H9 (cell line): Measurements from ENCODE around the gene CSNK1G1. TPM values are rescaled to one million over a fixed set of nuclear protein-coding genes. Genes with fewer than 3 reads are reported as not detected.

Experiments used
- DNase-seq: peaks from one replicate; pipeline ENCODE4 v3.0.0-alpha.2; 2017
- H2AFZ ChIP-seq: one replicate; pipeline ENCODE4 v1.6.1; 2013; ENCODE audit warnings: mild to moderate bottlenecking, low read length, control low read depth, moderate library complexity
- H2AK5ac ChIP-seq: 2 replicates; pipeline ENCODE4 v1.6.1; 2013; ENCODE audit warnings: low read length, control low read depth, mixed read lengths; ENCODE audit not compliant: insufficient read length
- H2BK120ac ChIP-seq: one replicate; pipeline ENCODE4 v1.6.1; 2013; ENCODE audit warnings: low read depth, mild to moderate bottlenecking, low read length, control low read depth, inconsistent platforms; ENCODE audit not compliant: poor library complexity, severe bottlenecking
- H2BK12ac ChIP-seq: 2 replicates; pipeline ENCODE4 v1.6.1; 2013; ENCODE audit warnings: low read length, control low read depth, mixed read lengths, low read depth; ENCODE audit not compliant: insufficient read length
- H2BK15ac ChIP-seq: 2 replicates; pipeline ENCODE4 v1.6.1; 2013; ENCODE audit warnings: low read depth, low read length, control low read depth
- H2BK20ac ChIP-seq: one replicate; pipeline ENCODE4 v1.6.1; 2013; ENCODE audit warnings: low read depth, mild to moderate bottlenecking, low read length, control low read depth, inconsistent platforms; ENCODE audit not compliant: poor library complexity, severe bottlenecking
- H2BK5ac ChIP-seq: 2 replicates; pipeline ENCODE4 v1.6.1; 2013; ENCODE audit warnings: low read length, control low read depth, mixed read lengths; ENCODE audit not compliant: insufficient read length
- H3K14ac ChIP-seq: 2 replicates; pipeline ENCODE4 v1.6.1; 2013; ENCODE audit warnings: low read length, control low read depth; ENCODE audit not compliant: insufficient read depth
- H3K18ac ChIP-seq: 2 replicates; pipeline ENCODE4 v1.6.1; 2013; ENCODE audit warnings: low read depth, mild to moderate bottlenecking, mixed read lengths, low read length, control low read depth; ENCODE audit not compliant: insufficient read length
- H3K23ac ChIP-seq: 2 replicates; pipeline ENCODE4 v1.6.1; 2013; ENCODE audit warnings: low read length, control low read depth, mixed read lengths, low read depth; ENCODE audit not compliant: insufficient read length
- H3K23me2 ChIP-seq: 2 replicates; pipeline ENCODE4 v1.6.1; 2013; ENCODE audit warnings: low read depth, mild to moderate bottlenecking, mixed read lengths, low read length, control low read depth; ENCODE audit not compliant: insufficient read length, poor library complexity, severe bottlenecking
- H3K27ac ChIP-seq: 2 replicates; pipeline ENCODE4 v1.5.1; 2013; ENCODE audit warnings: low read length, control low read depth, mixed read lengths, low read depth; ENCODE audit not compliant: insufficient read length
- H3K27me3 ChIP-seq: 2 replicates; pipeline ENCODE4 v1.6.1; 2013; ENCODE audit warnings: low read length, control low read depth, inconsistent platforms; ENCODE audit not compliant: insufficient read depth
- H3K4ac ChIP-seq: 2 replicates; pipeline ENCODE4 v1.6.1; 2013; ENCODE audit warnings: low read depth, mild to moderate bottlenecking, control low read depth, inconsistent platforms, low read length, moderate library complexity
- H3K4me1 ChIP-seq: 2 replicates; pipeline ENCODE4 v1.6.1; 2013; ENCODE audit warnings: low read length, control low read depth, inconsistent platforms; ENCODE audit not compliant: insufficient read depth
- H3K4me2 ChIP-seq: 2 replicates; pipeline ENCODE4 v1.6.1; 2013; ENCODE audit warnings: low read length, control low read depth, mixed read lengths; ENCODE audit not compliant: insufficient read length, insufficient read depth
- H3K56ac ChIP-seq: 2 replicates; pipeline ENCODE4 v1.6.1; 2013; ENCODE audit warnings: low read depth, mild to moderate bottlenecking, mixed read lengths, low read length, control low read depth; ENCODE audit not compliant: insufficient read length
- H3K79me1 ChIP-seq: 2 replicates; pipeline ENCODE4 v1.6.1; 2013; ENCODE audit warnings: low read depth, mild to moderate bottlenecking, moderate library complexity, low read length, control low read depth, inconsistent platforms; ENCODE audit not compliant: insufficient read depth, poor library complexity, severe bottlenecking
- H3K79me2 ChIP-seq: 2 replicates; pipeline ENCODE4 v1.6.1; 2013; ENCODE audit warnings: low read length, control low read depth, inconsistent platforms; ENCODE audit not compliant: insufficient read depth
- H3K9ac ChIP-seq: 2 replicates; pipeline ENCODE4 v1.6.1; 2013; ENCODE audit warnings: low read length, control low read depth, mixed read lengths; ENCODE audit not compliant: insufficient read length; ENCODE audit errors: extremely low read depth
- H3K9me3 ChIP-seq: one replicate; pipeline ENCODE4 v1.6.1; 2013; ENCODE audit warnings: low read depth, low read length, inconsistent platforms; ENCODE audit not compliant: control insufficient read depth
- H3T11ph ChIP-seq: one replicate; pipeline ENCODE4 v1.6.1; 2013; ENCODE audit warnings: mild to moderate bottlenecking, low read length, control low read depth, inconsistent platforms
- H4K20me1 ChIP-seq: one replicate; pipeline ENCODE4 v1.6.1; 2013; ENCODE audit not compliant: control insufficient read depth, insufficient read length, insufficient read depth
- H4K5ac ChIP-seq: 2 replicates; pipeline ENCODE4 v1.6.1; 2013; ENCODE audit warnings: low read depth, mild to moderate bottlenecking, mixed read lengths, low read length, control low read depth; ENCODE audit not compliant: insufficient read length
- H4K8ac ChIP-seq: replicated peaks from 2 replicates; pipeline ENCODE4 v1.6.1; 2013; ENCODE audit warnings: low read length, control low read depth, mixed read lengths, low read depth; ENCODE audit not compliant: insufficient read length
- H4K91ac ChIP-seq: 2 replicates; pipeline ENCODE4 v1.6.1; 2013; ENCODE audit warnings: low read depth, mild to moderate bottlenecking, moderate library complexity, mixed read lengths, low read length, control low read depth; ENCODE audit not compliant: insufficient read length
- H3K27ac Mint-ChIP-seq, 3 experiments: 2 replicates in 2 of 3; 3 replicates in 1 of 3; pipeline ENCODE4 v1.8.0; 2020 to 2021; ENCODE audit warnings: mixed read lengths in 3 of 3, mild to moderate bottlenecking in 1 of 3, moderate library complexity in 1 of 3
- H3K27me3 Mint-ChIP-seq: 2 replicates; pipeline ENCODE4 v1.8.0; 2021; ENCODE audit warnings: low read depth, mild to moderate bottlenecking, moderate library complexity, mixed read lengths
- H3K36me3 Mint-ChIP-seq, 3 experiments: 2 replicates in 2 of 3; 3 replicates in 1 of 3; pipeline ENCODE4 v1.8.0; 2020 to 2021; ENCODE audit warnings: low read depth in 3 of 3, mixed read lengths in 3 of 3; ENCODE audit not compliant: insufficient read depth in 1 of 3
- H3K4me1 Mint-ChIP-seq, 2 experiments: 2 replicates each; pipeline ENCODE4 v1.8.0; 2020; ENCODE audit warnings: mixed read lengths in 2 of 2
- H3K4me3 Mint-ChIP-seq, 2 experiments: 2 replicates in 1 of 2; 3 replicates in 1 of 2; pipeline ENCODE4 v1.8.0; 2020 to 2021; ENCODE audit warnings: mild to moderate bottlenecking in 2 of 2, mixed read lengths in 2 of 2, moderate library complexity in 1 of 2
- H3K9me3 Mint-ChIP-seq, 2 experiments: 2 replicates in 1 of 2; 3 replicates in 1 of 2; pipeline ENCODE4 v1.8.0; 2020; ENCODE audit warnings: mild to moderate bottlenecking in 2 of 2, mixed read lengths in 2 of 2, moderate library complexity in 1 of 2
- CTCF ChIP-seq: fragments of 200-600 bp; sonication (generic); conservative IDR thresholded peaks from 3 replicates; pipeline ENCODE4 v1.8.0; 2021; ENCODE audit warnings: antibody characterized with exemption, mild to moderate bottlenecking
- WGBS: extraction: QIAGEN DNeasy Blood & Tissue Kit; methylation state at CpG from one replicate; pipeline ENCODE4 v1.1.7; 2013; ENCODE audit warnings: missing lambda C conversion rate, low lambda C conversion rate, mixed read lengths; ENCODE audit not compliant: insufficient read length; ENCODE audit errors: extremely low coverage; 5-methylcytosine and 5-hydroxymethylcytosine counted together
- total RNA-seq: library from RNA; stranded (reverse); gene quantifications from 2 replicates; pipeline ENCODE4 v1.2.1, GENCODE V29; 2021

CSNK1G1 gene
- total RNA-seq, 1 experiment from 2014 or later = 17.1 TPM

GRCh38 chr15:64185146-64185911 lies 170.6 kb downstream of the CSNK1G1 start:
- Mint-ChIP-seq H3K27ac (no peak overlapping the region), H3K27me3 (no peaks in the 10 kb centered on the region), H3K4me1 (no peaks in the 10 kb centered on the region), H3K36me3 (peaks cover 0 to 12% (median 9%) of the 10 kb centered on the region in 3 experiments; a peak in 4 of 7 replicates), H3K9me3 (no peaks in the 10 kb centered on the region), H3K4me3 (no peak overlapping the region)
- Histone ChIP-seq H3K14ac (no peak overlapping the region), H3T11ph (no peak overlapping the region), H3K23me2 (no peaks in the 10 kb centered on the region), H3K9ac (no peak overlapping the region), H2BK120ac (no peak overlapping the region), H2BK20ac (no peak overlapping the region), H4K8ac (no peak overlapping the region), H3K79me2 (no peaks in the 10 kb centered on the region), H4K5ac (no peak overlapping the region), H2AK5ac (no peak overlapping the region), H4K91ac (no peak overlapping the region), H2BK12ac (no peak overlapping the region), H3K56ac (no peak overlapping the region), H3K4me1 (no peaks in the 10 kb centered on the region), H3K4ac (no peak overlapping the region), H4K20me1 (no peaks in the 10 kb centered on the region), H3K79me1 (no peaks in the 10 kb centered on the region), H3K27ac (no peak overlapping the region), H3K27me3 (no peaks in the 10 kb centered on the region), H3K18ac (no peak overlapping the region), H2BK5ac (no peak overlapping the region), H2AFZ (no peak overlapping the region), H3K9me3 (no peaks in the 10 kb centered on the region), H2BK15ac (no peak overlapping the region), H3K23ac (no peak overlapping the region), H3K4me2 (no peak overlapping the region)
- no CpG with 5 or more reads among the region's 9 CpGs for WGBS
- TF ChIP-seq CTCF = no peak
- no peak for DNase-seq
